Naive thymus-derived CD8-positive, alpha-beta T cell (primary cell): ENCODE data around the gene ASCC1. TPM values are rescaled to one million over a fixed set of nuclear protein-coding genes. Genes with fewer than 3 reads are reported as not detected.

Source experiments
- ATAC-seq, 2 donors: fragments of 150-1000 bp; cut with Tn5 transposase in 1 of 2; sonication (Bioruptor Pico), chemical (Tn5 transposase) in 1 of 2; 1 replicate in 1 of 2; 2 replicates in 1 of 2; pipeline ENCODE4 v1.10.0; 2021; ENCODE audit warnings: mild to moderate bottlenecking in 2 of 2, moderate library complexity in 2 of 2
- POLR2A ChIA-PET: fragments of 350-600 bp; sonication (Branson Sonifier 250); formaldehyde crosslinking; loops from one replicate; lab custom pipeline; 2021; ENCODE audit warnings: antibody characterized with exemption; lab: Charles Lee
- DNase-seq, 10 donors: peaks; one replicate each; pipeline versions ENCODE4 v3.0.0 to v3.0.0-alpha.2; 2020 to 2022
- H3K27ac Mint-ChIP-seq, 10 donors: one replicate each; pipeline ENCODE4 v1.8.0; 2020 to 2022; ENCODE audit warnings: mild to moderate bottlenecking in 10 of 10, mixed read lengths in 10 of 10, moderate library complexity in 4 of 10, inconsistent platforms in 1 of 10
- H3K27me3 Mint-ChIP-seq, 5 donors: one replicate each; pipeline ENCODE4 v1.8.0; 2021 to 2022; ENCODE audit warnings: mixed read lengths in 5 of 5
- H3K36me3 Mint-ChIP-seq, 3 donors: one replicate each; pipeline ENCODE4 v1.8.0; 2020 to 2022; ENCODE audit warnings: mixed read lengths in 3 of 3, mild to moderate bottlenecking in 2 of 3, inconsistent platforms in 1 of 3
- H3K4me1 Mint-ChIP-seq, 4 donors: one replicate each; pipeline ENCODE4 v1.8.0; 2021 to 2022; ENCODE audit warnings: mixed read lengths in 4 of 4
- H3K4me3 Mint-ChIP-seq, 10 donors: one replicate each; pipeline ENCODE4 v1.8.0; 2020 to 2022; ENCODE audit warnings: mild to moderate bottlenecking in 10 of 10, mixed read lengths in 10 of 10, moderate library complexity in 6 of 10, inconsistent platforms in 1 of 10
- H3K9me3 Mint-ChIP-seq, 9 donors: one replicate each; pipeline ENCODE4 v1.8.0; 2020 to 2022; ENCODE audit warnings: mixed read lengths in 9 of 9, mild to moderate bottlenecking in 3 of 9, inconsistent platforms in 1 of 9, moderate library complexity in 1 of 9
- polyA plus RNA-seq, 3 donors: library from polyadenylated mRNA; unstranded; fragments of 300-500 nt; fragmentation: Illumina TruSeq; gene quantifications; one replicate each; pipeline ENCODE4 v1.2.3, GENCODE V29; 2021
- total RNA-seq, 8 experiments: library from RNA in 2 of 8; stranded (reverse) in 2 of 8; gene quantifications; one replicate each; pipeline ENCODE4 v1.2.3 and lab custom pipeline; 2021 to 2026

Gene ASCC1
- total and polyA plus RNA-seq, 5 experiments from 2014 or later, result 21.2 to 44.4 (median 24.7) TPM

DNA sequence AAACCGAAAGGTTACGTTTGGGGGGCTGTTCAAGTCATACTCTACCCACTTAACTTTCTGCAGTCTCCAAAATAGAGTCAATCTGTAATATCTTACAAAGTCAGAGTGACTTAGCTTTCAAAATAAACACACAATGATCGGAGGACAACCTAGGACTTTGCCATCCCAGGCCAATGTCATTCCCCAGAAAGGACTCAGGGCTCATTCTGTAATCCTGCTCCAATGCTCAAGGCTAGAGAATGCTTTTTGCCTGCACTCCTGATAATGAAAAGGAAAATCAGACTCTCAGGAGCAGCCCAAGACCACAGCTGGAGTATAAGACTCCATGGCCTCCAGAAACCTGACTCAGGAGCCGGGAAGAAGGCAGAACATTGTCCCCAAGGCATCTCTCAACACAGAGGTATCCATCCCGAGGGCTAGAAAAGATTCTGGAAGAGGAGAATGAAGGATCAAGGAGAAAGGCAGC, 28.5 kb upstream of the ASCC1 start:
- Mint-ChIP-seq H3K4me1 (peaks cover 50 to 92% (median 87%) of the 10 kb centered on the region in 4 donors), H3K36me3 (peaks cover 0 to 3% (median under 1%) of the 10 kb centered on the region in 3 donors), H3K4me3 (peak overlapping the region; percentile 9 to 76 (median 60)), H3K9me3 (no peaks in the 10 kb centered on the region), H3K27me3 (no peaks in the 10 kb centered on the region), H3K27ac (peak overlapping the region; percentile 71 to 95 (median 90))
- DNase-seq, result no peak
- POLR2A ChIA-PET, result interaction anchor here (1.3 to 9.5 kb wide), 3 partner anchors 16 to 87 kb away, joined by 4 to 83 read pairs (median 4); partner anchors contain the start of gene DDIT4
- ATAC-seq, result no peak

- POLR2A ChIA-PET, result interaction anchor here (0.6 to 9.5 kb wide), 4 partner anchors 15 to 111 kb away, joined by 3 to 83 read pairs (median 4); partner anchors contain the start of genes DDIT4 and DNAJB12
- DNase-seq (peak in 1 of 10 donors; percentile 22), ATAC-seq (no peak)
- H3K9me3 Mint-ChIP-seq, result no peaks in the 10 kb centered on the region
- H3K4me1 Mint-ChIP-seq, result peaks cover 50 to 95% (median 87%) of the 10 kb centered on the region in 4 donors
- no peaks in the 10 kb centered on the region for H3K27me3 Mint-ChIP-seq
- H3K36me3 Mint-ChIP-seq, result peaks cover 0 to 4% (median 2%) of the 10 kb centered on the region in 3 donors
- H3K4me3 Mint-ChIP-seq, result peak overlapping the region in 9 of 10 donors; percentile 38 to 76 (median 63)
- H3K27ac Mint-ChIP-seq, result peak overlapping the region; percentile 72 to 95 (median 90)
Observed at GRCh38 chr10:72243822-72244437, 27.9 kb upstream of the ASCC1 start.

DNA sequence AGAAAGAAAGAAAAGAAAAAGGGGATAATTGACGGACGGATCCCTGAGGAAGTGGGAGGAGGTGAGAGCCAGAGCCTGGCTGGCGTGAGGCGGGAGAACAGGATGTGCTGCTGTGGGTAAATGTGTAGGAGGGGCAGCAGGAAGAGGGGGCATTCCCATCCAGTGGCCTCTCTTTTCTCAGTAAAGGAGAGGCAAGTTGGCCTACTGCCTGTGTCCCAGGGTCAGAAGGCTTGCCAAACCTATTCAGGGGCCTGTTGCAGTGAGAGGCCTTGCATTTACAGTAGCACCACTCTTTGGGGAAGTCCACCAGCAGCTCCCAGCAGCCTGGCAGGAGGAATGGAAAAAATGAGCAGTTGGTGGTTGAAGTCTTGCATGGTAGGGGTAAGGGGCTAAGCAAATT, 26.6 kb upstream of the ASCC1 start:
- H3K4me3 Mint-ChIP-seq, result peak overlapping the region in 9 of 10 donors; percentile 2 to 75 (median 68)
- no peaks in the 10 kb centered on the region for H3K27me3 Mint-ChIP-seq
- H3K27ac Mint-ChIP-seq, result peak overlapping the region; percentile 46 to 95 (median 80)
- H3K4me1 Mint-ChIP-seq, result peaks cover 41 to 90% (median 78%) of the 10 kb centered on the region in 4 donors
- POLR2A ChIA-PET, result interaction anchor here (0.6 to 9.5 kb wide), 5 partner anchors 10 to 32 kb away, joined by 3 to 83 read pairs (median 3); partner anchors contain the start of genes ANAPC16 and DDIT4
- ATAC-seq (no peak), DNase-seq (no peak)
- H3K36me3 Mint-ChIP-seq, result peaks cover 0 to 4% (median 2%) of the 10 kb centered on the region in 3 donors
- no peaks in the 10 kb centered on the region for H3K9me3 Mint-ChIP-seq

- no peaks in the 10 kb centered on the region for H3K27me3 Mint-ChIP-seq
- ATAC-seq (no peak), DNase-seq (no peak)
- no peaks in the 10 kb centered on the region for H3K9me3 Mint-ChIP-seq
- H3K36me3 Mint-ChIP-seq, result peaks cover 0 to 12% (median 2%) of the 10 kb centered on the region in 3 donors
- POLR2A ChIA-PET, result interaction anchor here (0.6 to 1.2 kb wide), 4 partner anchors 11 to 97 kb away, joined by 3 to 5 read pairs (median 3); no protein-coding TSS in a partner anchor
- H3K4me1 Mint-ChIP-seq, result peaks cover 38 to 81% (median 71%) of the 10 kb centered on the region in 4 donors
- peak overlapping the region in 7 of 10 donors; percentile 29 to 82 (median 56) for H3K27ac Mint-ChIP-seq
- H3K4me3 Mint-ChIP-seq, result peak overlapping the region in 6 of 10 donors; percentile 30 to 63 (median 45)
Observed at GRCh38 chr10:72241691-72242252, 25.7 kb upstream of the ASCC1 start.

DNA sequence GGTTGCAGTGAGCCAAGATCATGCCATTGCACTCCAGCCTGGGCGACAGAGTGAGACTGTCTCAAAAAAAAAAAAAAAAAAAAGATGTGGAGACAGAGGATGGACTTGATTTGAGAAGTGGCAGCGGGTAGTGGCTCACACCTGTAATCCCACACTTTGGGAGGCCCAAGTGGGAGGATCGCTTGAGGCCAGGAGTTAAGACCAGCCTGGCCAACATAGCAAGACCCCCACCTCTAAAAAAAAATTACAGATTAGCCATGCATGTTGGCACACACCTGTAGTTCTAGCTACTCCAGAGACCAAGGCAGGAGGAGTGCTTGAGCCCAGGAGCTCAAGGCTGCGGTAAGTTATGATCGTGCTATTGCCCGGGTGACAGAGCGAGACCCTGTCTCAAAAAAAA, 24.3 kb upstream of the ASCC1 start:
- Mint-ChIP-seq H3K36me3 (peaks cover 0 to 24% (median 8%) of the 10 kb centered on the region in 3 donors), H3K27ac (peak overlapping the region in 4 of 10 donors; percentile 48 to 82 (median 62)), H3K9me3 (no peaks in the 10 kb centered on the region), H3K4me3 (no peak overlapping the region), H3K4me1 (peaks cover 32 to 71% (median 64%) of the 10 kb centered on the region in 4 donors), H3K27me3 (no peaks in the 10 kb centered on the region)
- ATAC-seq (no peak), DNase-seq (no peak)
- POLR2A ChIA-PET, result interaction anchor here (0.6 to 0.7 kb wide), 3 partner anchors 25 to 85 kb away, joined by 3 to 5 read pairs (median 3); no protein-coding TSS in a partner anchor

DNA sequence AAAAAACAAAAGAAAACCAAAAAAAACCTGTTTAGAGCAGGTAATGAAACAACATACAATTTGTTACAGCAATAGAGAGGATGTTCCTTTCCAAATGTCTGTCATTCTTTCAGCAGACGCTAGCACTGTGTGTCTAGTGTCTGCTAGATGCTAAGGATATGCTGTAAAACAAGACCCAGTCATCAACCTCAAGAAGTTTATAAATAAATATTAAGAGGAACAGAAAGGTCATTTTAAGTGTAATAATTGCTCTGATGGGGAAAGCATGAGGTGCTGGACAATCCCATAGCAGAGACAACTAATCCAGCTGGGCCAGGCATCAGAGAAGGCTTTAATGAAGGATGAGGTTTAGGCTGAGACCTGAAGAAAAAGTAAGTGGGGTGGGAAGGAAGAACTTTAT, 23.3 kb upstream of the ASCC1 start:
- Mint-ChIP-seq H3K36me3 (peaks cover 0 to 33% (median 8%) of the 10 kb centered on the region in 3 donors), H3K9me3 (no peaks in the 10 kb centered on the region), H3K27ac (peak overlapping the region in 9 of 10 donors; percentile 11 to 92 (median 80)), H3K4me3 (no peak overlapping the region), H3K27me3 (no peaks in the 10 kb centered on the region), H3K4me1 (peaks cover 26 to 62% (median 54%) of the 10 kb centered on the region in 4 donors)
- ATAC-seq (no peak), DNase-seq (no peak)
- POLR2A ChIA-PET, result interaction anchor here (1.6 kb wide), 1 partner anchor 8 kb away, joined by 7 read pairs; no protein-coding TSS in a partner anchor

GRCh38 chr10:72238392-72239175, 22.5 kb upstream of the ASCC1 start:
- ATAC-seq (no peak), DNase-seq (no peak)
- H3K9me3 Mint-ChIP-seq, result no peaks in the 10 kb centered on the region
- no peaks in the 10 kb centered on the region for H3K27me3 Mint-ChIP-seq
- H3K4me3 Mint-ChIP-seq, result no peak overlapping the region
- H3K36me3 Mint-ChIP-seq, result peaks cover 0 to 39% (median 8%) of the 10 kb centered on the region in 3 donors
- POLR2A ChIA-PET, result interaction anchor here (0.6 to 2.1 kb wide), 4 partner anchors 9 to 546 kb away, joined by 3 to 7 read pairs (median 5); partner anchors contain the start of gene ANAPC16
- peaks cover 22 to 53% (median 46%) of the 10 kb centered on the region in 4 donors for H3K4me1 Mint-ChIP-seq
- H3K27ac Mint-ChIP-seq, result peak overlapping the region; percentile 29 to 92 (median 60)

GRCh38 chr10:72235544-72236279, 19.6 kb upstream of the ASCC1 start:
- H3K9me3 Mint-ChIP-seq, result no peaks in the 10 kb centered on the region
- no peaks in the 10 kb centered on the region for H3K27me3 Mint-ChIP-seq
- peaks cover 10 to 35% (median 25%) of the 10 kb centered on the region in 4 donors for H3K4me1 Mint-ChIP-seq
- H3K27ac Mint-ChIP-seq, result peak overlapping the region in 9 of 10 donors; percentile 5 to 86 (median 53)
- POLR2A ChIA-PET, result interaction anchor here (0.9 to 1.3 kb wide), 3 partner anchors 12 to 85 kb away, joined by 3 to 5 read pairs (median 5); partner anchors contain the start of gene DDIT4
- DNase-seq (no peak), ATAC-seq (no peak)
- peaks cover 3 to 64% (median 17%) of the 10 kb centered on the region in 3 donors for H3K36me3 Mint-ChIP-seq
- no peak overlapping the region for H3K4me3 Mint-ChIP-seq

- DNase-seq (no peak), ATAC-seq (no peak)
- peak overlapping the region in 4 of 10 donors; percentile 25 to 63 (median 52) for H3K27ac Mint-ChIP-seq
- no peak overlapping the region for H3K4me3 Mint-ChIP-seq
- POLR2A ChIA-PET, result interaction anchor here (0.7 kb wide), 1 partner anchor 240 kb away, joined by 3 read pairs; no protein-coding TSS in a partner anchor
- H3K27me3 Mint-ChIP-seq, result no peaks in the 10 kb centered on the region
- peaks cover 4 to 71% (median 20%) of the 10 kb centered on the region in 3 donors for H3K36me3 Mint-ChIP-seq
- no peaks in the 10 kb centered on the region for H3K9me3 Mint-ChIP-seq
- H3K4me1 Mint-ChIP-seq, result peaks cover 9 to 36% (median 28%) of the 10 kb centered on the region in 4 donors
Observed at GRCh38 chr10:72234560-72235095, 18.6 kb upstream of the ASCC1 start.

DNA sequence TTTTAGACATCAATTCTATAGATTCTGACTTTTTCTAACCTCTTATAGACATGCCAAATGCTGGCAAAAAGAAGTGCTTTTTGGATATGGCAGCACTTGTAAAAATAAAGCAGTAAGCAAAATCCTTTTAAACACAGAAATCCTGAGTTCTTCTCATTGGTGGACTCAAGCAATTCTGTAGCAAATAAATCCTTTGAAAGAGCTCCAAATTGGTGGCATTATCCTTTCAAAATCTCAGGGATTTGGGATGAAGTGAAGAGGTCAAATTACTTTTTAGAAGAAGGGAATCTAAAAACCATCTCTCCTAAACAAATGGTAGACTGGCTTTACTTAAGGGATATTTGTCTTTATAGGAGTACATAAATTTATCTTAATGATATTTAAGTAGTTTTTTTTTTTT, 17.5 kb upstream of the ASCC1 start:
- peaks cover 4 to 78% (median 19%) of the 10 kb centered on the region in 3 donors for H3K36me3 Mint-ChIP-seq
- ATAC-seq (no peak), DNase-seq (no peak)
- POLR2A ChIA-PET, result interaction anchor here (0.7 kb wide), 1 partner anchor 239 kb away, joined by 3 read pairs; no protein-coding TSS in a partner anchor
- no peak overlapping the region for H3K4me3 Mint-ChIP-seq
- H3K27me3 Mint-ChIP-seq, result no peaks in the 10 kb centered on the region
- no peaks in the 10 kb centered on the region for H3K9me3 Mint-ChIP-seq
- peaks cover 13 to 37% (median 34%) of the 10 kb centered on the region in 4 donors for H3K4me1 Mint-ChIP-seq
- peak overlapping the region in 2 of 10 donors; percentile 12 to 20 for H3K27ac Mint-ChIP-seq
